Left colon (tissue), 2 donors: Measurements from ENCODE around the gene CHPF. TPM values are rescaled to one million over a fixed set of nuclear protein-coding genes. Genes with fewer than 3 reads are reported as not detected.

Source experiments
- ATAC-seq: fragments of 200-7000 bp; cut with Tn5 transposase; one replicate; pipeline ENCODE4 v1.9.1; 2020; ENCODE audit warnings: mild to moderate bottlenecking, moderate library complexity
- DNase-seq, 2 donors: peaks; one replicate each; pipeline ENCODE4 v3.0.0-alpha.2; 2020
- intact Hi-C, 2 donors: fragments of 100-400 bp; cut with DNase I in 1 of 2; cut with micrococcal nuclease in 1 of 2; formaldehyde crosslinking; loops; one replicate each; pipeline versions ENCODE4 v1.11.2 to v1.14.0; 2022; cut with DNase I, micrococcal nuclease
- total RNA-seq, 2 donors: library from RNA; stranded (reverse); fragmentation: NEBNext Ultra II Directional; extraction: Animal tissue kit (Norgen Biotek cat#: 25700); gene quantifications; one replicate each; pipeline ENCODE4 v1.2.1, GENCODE V29; 2021
- donor health status: DM: no; HTN: no; CAD: no.
- donor health status: DM: yes; HTN: yes; CAD: no.

Gene CHPF
- total RNA-seq, 2 donors from 2014 or later, result 27.8 to 37.2 TPM

DNA sequence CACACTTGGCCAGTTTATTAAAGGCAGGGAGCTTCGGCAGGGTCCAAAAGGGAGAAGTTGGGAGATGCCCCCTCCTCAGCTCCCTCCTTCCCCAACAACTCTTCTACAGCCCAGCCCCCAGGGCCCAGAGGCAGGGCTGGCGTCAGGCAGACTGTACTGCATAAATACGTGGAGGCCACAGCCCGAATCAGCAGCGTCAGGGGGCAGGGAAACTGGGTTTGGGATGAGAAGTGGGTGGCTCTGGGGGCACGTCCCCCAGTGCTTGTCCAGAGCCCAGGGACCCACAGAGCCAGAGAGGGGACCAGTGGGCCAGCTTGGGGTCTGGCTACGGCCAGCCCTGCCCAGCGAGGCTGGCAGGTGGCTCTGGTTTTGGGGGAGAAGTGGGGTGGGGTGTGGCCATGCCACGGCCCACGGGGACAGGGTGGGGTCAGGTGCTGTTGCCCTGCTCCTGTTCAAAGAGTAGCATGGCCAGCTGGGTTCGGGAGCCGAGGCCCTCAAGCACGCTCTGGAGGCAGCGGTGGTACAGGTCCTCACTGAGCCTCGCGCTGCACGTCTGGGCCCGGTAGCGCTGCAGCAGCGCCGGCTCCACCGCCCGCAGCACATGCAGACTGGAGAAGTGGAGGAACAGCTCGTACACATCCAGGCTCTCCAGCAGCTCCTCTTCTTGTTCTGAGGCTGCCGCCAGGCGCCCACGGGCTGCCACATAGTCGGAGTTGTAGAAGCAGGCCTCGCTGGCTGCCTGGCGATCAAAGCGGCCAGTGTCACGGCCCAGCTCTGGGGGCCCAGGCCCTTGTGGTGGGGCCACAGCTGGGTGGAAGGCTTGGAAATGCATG, 4.4 kb downstream of the CHPF start:
- ATAC-seq, result no peak
- intact Hi-C loops, result loop anchor here in 1 of 2 donors (10.0 kb wide), 1 partner anchor 134 kb away; no protein-coding TSS in a partner anchor
- no peak for DNase-seq

DNA sequence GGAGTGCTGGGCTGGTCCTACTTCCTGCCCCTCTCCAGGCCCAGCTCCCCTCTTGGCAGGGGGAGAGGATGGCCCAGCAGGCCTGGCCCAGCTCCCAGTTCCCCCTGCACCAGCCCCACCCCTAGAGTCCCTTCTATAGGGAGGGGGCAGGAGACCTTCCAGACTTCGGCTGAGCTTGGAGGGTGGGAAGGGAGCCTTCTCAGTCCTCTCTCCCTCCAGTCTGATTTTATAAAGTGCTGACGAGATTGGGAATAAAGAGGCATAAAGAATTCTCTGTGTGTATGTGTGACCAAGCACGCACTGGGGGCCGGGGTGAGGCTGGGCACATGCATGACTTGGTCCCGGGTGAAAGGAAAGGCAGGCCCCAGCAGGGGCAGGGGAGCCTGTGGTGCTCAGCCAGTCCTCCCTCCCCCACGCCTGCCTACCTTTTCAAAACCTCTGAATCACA, 5.1 kb downstream of the CHPF start:
- no peak for DNase-seq
- no peak for ATAC-seq
- intact Hi-C loops, result loop anchor here in 1 of 2 donors (10.0 kb wide), 1 partner anchor 134 kb away; no protein-coding TSS in a partner anchor

DNA sequence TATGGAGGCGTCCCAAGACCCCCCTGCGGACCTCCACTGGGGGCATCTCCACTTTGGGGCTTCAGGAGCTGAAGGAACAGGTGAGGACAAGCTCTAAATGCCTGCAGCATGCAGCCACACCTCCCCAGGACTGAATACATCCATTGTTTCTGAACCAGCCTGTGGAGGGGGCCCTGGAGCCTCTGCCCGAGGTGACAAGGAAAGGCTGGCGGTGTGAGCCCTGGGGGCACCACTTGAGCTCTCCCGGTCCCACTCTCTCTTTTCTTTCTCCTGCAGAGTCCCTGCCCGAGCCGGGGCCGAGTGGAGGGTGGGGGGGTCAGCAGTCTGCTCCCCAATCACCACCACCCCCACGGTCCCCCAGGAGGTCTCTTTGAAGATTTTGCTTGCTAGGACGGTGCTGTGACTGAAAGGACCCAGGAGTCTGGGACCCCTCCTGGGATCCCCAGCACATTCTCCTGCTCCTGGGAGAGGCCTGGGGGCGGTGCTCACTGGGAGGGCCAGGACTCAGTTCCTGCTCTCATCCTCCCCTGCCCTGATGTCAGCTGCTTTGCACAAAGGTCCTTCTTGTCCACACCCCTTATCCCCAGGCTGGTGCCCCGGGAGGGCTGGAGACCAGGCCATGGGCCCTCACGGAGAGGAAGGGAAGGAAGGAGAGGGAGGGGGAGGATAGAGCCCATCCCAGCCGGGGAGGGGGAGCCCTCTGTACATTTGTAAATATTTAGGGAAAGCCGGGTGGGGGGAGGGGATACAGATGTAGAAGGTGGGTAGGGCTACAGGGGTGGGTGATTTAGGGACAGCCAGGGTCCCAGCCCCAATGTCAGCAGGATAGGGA, 5.7 kb downstream of the CHPF start:
- intact Hi-C loops, result loop anchor here in 1 of 2 donors (10.0 kb wide), 1 partner anchor 133 kb away; no protein-coding TSS in a partner anchor
- DNase-seq (no peak), ATAC-seq (no peak)

- intact Hi-C loops, result loop anchor here in 1 of 2 donors (10.0 kb wide), 1 partner anchor 132 kb away; no protein-coding TSS in a partner anchor
- ATAC-seq (no peak), DNase-seq (no peak)
Observed at GRCh38 chr2:219536967-219537366, 6.6 kb downstream of the CHPF start.

DNA sequence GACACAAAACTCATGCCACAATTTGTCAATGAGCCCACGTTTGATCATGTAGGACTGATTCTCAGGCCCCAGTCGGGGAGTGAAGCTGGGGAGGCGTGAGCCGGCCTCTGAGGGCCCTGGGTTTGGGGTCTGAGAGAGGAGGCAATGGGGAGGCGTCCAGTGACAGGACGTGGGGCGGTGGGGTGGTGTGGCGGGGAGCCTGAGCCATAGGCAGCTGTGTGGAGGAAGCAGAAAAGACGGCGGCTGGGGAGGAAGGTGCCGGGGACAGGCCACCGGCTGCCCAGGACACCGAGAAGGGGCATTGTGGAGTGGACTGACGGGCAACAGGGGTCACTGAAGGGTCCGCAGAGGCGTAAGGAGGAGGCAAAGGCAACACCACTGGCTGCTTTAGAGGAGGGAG, 7.2 kb downstream of the CHPF start:
- DNase-seq (no peak), ATAC-seq (no peak)
- intact Hi-C loops, result loop anchor here in 1 of 2 donors (10.0 kb wide), 1 partner anchor 132 kb away; no protein-coding TSS in a partner anchor

GRCh38 chr2:219533930-219534661, 9.5 kb downstream of the CHPF start:
- ATAC-seq, result no peak
- intact Hi-C loops, result loop anchor here in 1 of 2 donors (10.0 kb wide), 1 partner anchor 129 kb away; no protein-coding TSS in a partner anchor

DNA sequence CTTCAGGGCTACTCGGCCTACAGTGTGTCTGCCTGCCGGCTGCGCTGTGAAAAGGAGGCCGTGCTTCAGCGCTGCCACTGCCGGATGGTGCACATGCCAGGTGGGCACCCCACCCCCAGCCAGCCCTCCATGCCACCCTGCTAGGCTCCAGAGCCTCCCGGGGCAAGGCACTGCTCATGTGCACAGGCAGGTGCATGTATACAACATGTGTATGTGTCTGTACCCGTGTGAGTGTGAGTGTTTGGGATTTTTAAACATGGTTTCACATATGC, 11.3 kb downstream of the CHPF start:
- intact Hi-C loops, result loop anchor here in 1 of 2 donors (10.0 kb wide), 1 partner anchor 128 kb away; no protein-coding TSS in a partner anchor
- ATAC-seq, result no peak
- DNase-seq, result no peak

More at GRCh38 chr2:219533930-219534661, 9.5 kb downstream of the CHPF start:
- DNase-seq, result no peak

DNA sequence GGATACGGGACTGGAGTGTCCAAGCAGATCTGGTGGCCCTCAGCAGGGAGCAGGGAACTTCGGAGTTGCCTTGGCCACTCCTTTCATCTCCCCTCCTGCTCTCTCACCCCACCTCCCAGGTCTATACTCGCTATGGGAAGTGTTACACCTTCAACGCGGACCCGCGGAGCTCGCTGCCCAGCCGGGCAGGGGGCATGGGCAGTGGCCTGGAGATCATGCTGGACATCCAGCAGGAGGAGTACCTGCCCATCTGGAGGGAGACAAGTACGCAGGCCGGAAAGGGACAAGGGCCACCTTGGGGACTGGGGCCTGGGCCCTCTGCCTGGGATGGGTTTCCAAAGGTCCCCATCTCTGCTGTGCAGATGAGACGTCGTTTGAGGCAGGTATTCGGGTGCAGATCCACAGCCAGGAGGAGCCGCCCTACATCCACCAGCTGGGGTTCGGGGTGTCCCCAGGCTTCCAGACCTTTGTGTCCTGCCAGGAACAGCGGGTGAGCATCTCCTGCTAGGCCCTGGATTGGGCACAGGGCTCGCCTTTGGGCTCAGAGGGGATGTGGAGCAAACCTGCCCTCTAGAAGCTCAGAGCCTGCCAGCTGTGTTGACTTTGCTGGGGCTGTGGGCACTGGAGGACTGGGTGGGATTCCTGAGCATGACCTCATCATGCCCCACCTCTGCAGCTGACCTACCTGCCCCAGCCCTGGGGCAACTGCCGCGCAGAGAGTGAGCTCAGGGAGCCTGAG, 11.8 kb downstream of the CHPF start:
- DNase-seq, result no peak
- no peak for ATAC-seq
- intact Hi-C loops, result loop anchor here (2.0 to 10.0 kb wide), 2 partner anchors 127 to 129 kb away; no protein-coding TSS in a partner anchor

GRCh38 chr2:219530048-219530963, 13.3 kb downstream of the CHPF start:
- intact Hi-C loops, result loop anchor here (2.0 to 10.0 kb wide), 2 partner anchors 126 to 128 kb away; no protein-coding TSS in a partner anchor
- ATAC-seq (peak; percentile 96), DNase-seq (peak; percentile 78)

DNA sequence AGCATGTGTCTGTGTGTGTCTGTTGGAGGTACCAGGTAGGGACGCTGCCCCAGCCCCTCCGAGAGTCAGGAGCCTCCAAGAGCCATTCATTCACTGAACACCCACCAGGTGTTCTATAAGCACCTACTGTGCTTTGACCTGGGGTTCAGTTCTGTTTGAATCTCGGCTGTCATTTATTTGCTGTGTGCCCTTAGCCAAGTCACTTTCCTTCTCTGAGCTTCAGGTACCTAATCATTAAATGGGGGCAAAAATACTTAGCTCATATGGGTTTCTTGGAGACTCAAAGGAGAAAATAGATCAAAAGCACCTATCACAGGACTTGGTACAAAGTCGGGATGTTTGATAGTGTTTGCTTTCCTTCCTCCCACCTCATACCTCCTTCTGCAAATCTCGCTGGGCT, 16.1 kb downstream of the CHPF start:
- ATAC-seq (no peak), DNase-seq (no peak)
- intact Hi-C loops, result loop anchor here (10.0 kb wide), 1 partner anchor 53 kb away; no protein-coding TSS in a partner anchor

DNA sequence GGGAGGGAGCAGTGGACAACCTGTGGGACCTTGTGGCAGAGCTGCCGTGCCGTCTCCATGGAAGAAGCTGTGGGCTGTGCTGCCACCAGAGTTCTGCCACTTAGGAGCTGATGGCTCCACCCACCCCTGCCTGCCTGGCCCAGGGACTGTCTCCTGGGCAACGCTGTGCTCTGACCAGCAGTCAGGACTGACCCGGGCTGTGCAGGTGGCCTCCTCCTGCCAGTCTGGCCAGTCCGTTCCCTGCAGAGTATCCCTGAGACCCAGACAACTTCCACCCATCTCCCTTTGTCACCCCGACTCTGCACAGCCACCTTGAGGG, 16.6 kb downstream of the CHPF start:
- ATAC-seq (no peak), DNase-seq (no peak)
- intact Hi-C loops, result loop anchor here (10.0 kb wide), 1 partner anchor 52 kb away; no protein-coding TSS in a partner anchor

DNA sequence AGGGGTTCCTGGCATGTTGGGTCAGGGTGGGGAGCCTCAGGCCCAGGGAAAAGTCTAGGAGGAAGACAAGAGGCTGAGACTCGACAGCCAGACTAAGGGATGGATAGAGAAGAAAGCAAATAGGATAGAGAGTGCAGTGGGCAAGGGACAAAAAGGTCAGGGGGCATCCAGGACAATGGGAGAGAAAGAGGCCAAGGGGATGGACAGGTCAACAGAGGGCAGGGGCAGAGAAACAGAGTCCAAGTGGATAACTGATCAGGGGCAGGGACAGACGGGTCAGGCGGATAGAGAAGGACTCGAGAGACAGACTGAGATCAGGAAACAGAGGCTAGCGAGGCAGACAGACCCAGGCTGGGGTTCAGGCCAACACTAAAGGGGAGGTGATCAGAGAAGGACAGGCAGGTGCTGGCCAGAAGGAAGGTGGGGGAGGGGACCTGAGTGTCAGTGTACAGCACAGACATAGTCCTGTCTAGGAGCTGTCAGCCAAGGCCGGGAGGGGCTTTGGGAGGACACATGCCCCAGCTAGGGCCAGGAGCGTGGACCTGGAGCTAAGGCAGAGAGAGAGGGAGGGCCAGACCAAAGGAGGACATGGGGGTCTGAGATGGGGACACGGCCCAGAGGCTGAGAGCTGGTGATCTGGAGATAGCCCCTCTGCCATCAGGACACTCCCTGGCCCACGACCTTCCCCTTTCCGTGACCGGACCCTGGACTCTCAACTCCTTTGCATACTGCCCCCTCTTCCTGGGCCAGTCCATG, 17.1 kb downstream of the CHPF start:
- DNase-seq (no peak), ATAC-seq (no peak)
- intact Hi-C loops, result loop anchor here (10.0 kb wide), 1 partner anchor 52 kb away; no protein-coding TSS in a partner anchor

DNA sequence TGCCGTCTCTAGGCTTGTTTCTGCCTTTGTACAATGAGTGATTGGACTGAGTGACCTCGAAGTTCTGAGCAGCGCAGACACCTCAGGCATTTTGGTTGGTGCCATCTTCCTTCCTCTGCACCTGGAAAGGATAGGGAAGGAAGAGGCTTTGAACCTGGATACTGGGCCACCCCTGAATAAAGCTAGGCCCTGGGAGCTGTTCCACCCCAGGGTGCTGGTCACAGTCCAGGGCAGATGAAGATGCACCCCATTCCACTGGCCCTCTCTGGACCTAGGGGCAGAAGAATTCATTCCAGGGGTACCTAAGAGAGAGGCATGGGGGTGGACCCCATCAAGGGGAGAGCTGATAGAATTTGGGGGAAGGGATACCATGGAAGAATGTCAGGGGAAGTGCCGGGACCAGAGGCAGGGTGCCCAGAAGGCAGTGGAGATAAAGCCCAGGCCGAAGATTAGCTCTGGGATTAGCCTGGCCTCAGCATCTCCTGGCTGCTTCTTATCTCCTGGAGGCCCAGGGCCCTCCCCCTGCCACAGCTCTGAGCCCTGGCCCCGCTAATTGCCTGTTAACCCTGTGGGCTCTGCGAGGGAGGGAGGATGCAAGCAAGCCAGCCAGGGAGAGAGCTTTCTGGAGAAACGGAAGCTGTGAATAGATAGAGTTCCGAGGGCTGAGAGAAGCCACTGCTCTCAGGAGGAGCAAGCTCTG, 17.9 kb downstream of the CHPF start:
- ATAC-seq (no peak), DNase-seq (no peak)
- intact Hi-C loops, result loop anchor here (10.0 kb wide), 1 partner anchor 51 kb away; no protein-coding TSS in a partner anchor

GRCh38 chr2:219524817-219525216, 18.8 kb downstream of the CHPF start:
- ATAC-seq, result no peak
- no peak for DNase-seq
- intact Hi-C loops, result loop anchor here (10.0 kb wide), 1 partner anchor 50 kb away; no protein-coding TSS in a partner anchor

- peak; percentile 9 for ATAC-seq
- intact Hi-C loops, result loop anchor here (10.0 kb wide), 1 partner anchor 48 kb away; no protein-coding TSS in a partner anchor
- DNase-seq, result no peak
Observed at GRCh38 chr2:219523031-219523671, 20.5 kb downstream of the CHPF start.
